ENCODE measurements around the gene KRTAP4-8.
"Not testable (repeated sequence)": the region's sequence is repeated elsewhere in the genome, so short reads cannot be mapped to it uniquely, and the experiment has no call there.

The KRTAP4-8 gene

DNA sequence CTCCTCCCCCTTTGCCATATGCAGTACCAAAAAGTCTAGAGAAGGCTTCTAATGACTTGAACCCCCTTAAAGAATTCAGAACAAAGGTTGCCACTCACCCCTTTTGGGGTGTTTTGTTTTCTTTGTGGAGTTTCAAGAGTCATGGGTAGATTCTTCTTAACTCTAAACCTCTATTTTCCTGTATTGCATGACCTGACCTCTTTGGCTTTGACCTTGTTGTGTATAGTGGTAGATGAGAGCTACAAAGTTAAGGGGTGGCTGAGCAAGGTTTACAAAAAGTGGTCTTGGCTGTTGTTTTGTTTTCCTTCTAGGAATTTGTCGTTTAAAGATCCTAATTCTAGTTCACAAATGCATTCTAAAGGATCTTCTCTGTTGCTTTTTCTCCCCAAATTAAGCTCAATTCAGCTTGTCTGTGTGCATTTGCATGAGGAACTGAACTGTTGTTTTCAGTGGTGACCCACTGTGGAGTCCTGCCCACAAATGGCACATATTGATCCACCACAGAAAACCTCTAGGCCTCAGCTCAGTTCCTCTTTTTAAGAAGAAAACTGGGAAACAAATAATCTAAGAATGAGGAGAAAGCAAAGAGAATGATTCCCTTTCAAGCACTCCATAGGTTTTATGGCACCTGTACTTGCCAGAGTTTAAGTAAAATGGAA is 10.9 kb upstream of the KRTAP4-8 start:
- not testable (repeated sequence) for DNase-seq (ENCODE audit: low read depth)

DNA sequence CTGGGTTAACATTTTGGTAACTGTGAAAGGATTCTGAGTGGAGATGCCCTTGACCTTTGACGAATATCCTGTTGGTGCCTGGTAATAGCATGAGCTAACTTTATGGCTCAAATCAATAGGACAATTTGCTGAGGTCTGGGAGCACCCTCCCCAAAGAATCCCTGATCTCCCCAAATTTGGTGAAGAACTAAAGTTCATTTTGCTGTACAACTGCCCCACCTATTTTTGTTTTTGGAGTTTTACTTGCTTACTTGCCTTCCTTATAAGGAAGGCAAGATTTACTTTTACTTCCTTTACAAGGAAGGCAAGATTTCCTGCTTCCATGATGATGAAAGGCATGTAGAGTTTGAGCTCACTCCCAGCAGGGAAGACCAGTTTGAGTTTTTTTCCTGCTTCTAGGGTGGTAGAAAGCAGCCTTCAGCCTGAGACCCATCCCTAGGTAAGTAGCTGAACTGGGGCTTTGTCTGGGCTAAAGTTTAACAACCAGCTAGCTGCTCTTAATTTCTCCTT is 10.1 kb upstream of the KRTAP4-8 start:
- no peak for DNase-seq (ENCODE audit: low read depth)

GRCh38 chr17:41105347-41105746 is 7.4 kb upstream of the KRTAP4-8 start, which contains the start of gene KRTAP4-9:
TSS of gene KRTAP4-9 (plus strand) at chr17:41105389. CDS start at chr17:41105389, 0 bp downstream.
- DNase-seq (ENCODE audit: low read depth), result not testable (repeated sequence)

- DNase-seq (ENCODE audit: low read depth), result not testable (repeated sequence)
Observed at GRCh38 chr17:41104386-41105038, 6.6 kb upstream of the KRTAP4-8 start.

GRCh38 chr17:41103896-41104295 is 6.0 kb upstream of the KRTAP4-8 start:
- no peak for DNase-seq (ENCODE audit: low read depth)

GRCh38 chr17:41101586-41102259 is 3.8 kb upstream of the KRTAP4-8 start, which contains the start of gene KRTAP4-16:
TSS of gene KRTAP4-16 (minus strand) at chr17:41102209. CDS start at chr17:41102209, 0 bp downstream.
- no peak for DNase-seq (ENCODE audit: low read depth)

DNA sequence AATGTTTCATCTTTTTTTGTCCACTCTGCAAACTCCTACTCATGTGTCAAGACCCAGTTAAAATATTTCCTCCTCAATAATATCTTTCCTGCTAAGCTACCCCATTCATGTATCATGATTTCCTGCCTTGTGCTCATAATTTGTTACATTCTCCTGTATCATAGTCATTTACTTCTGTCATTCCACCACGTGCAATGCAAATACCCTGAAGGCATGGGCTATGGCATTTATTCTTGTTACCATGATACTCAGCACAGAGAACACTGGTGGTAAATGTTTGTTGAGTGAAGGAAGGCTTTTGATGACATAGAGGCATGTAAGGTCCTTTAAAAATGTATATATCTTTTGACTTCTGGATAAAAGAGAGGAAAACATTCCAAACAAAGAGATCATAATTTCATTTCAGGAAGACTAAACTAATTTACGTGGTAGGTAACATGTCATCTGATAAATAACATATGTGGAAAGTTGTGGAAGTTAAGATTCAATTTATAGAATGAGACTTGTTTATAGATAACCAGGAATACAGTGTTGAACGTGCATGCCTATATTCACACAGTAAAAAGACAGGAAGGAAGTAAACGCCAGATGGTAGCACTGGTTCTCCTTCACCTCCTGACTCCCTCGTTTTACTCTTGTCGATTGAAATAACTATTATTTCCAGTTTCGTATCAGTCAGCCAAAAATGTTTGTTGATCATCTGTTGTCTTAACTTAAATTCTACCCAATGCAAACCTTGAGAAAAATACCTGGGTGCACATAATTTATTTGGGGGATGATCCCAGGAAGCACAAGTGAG is 1.9 kb upstream of the KRTAP4-8 start:
- not testable (repeated sequence) for DNase-seq (ENCODE audit: low read depth)

GRCh38 chr17:41098481-41098880 is 539 bp upstream of the KRTAP4-8 start:
- DNase-seq (ENCODE audit: low read depth), result no peak

DNA sequence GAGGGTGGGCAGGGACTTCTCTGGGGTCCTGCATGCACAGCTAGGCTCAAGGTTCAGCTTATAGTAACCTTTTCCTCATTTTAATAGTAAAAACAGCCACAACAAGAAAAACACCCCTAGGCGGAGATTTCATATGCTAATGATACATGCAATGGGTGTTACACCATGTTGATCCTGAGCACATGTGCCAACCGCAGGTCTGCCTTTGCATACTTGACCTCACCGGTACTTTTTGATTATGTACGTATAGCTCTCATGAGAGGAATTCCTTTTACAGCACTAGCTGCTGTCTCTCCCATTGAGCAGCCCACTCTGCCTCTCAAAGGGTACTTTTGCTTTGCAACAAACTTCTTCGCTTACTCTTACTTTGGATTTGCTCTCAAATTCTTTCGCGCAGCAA is 1.9 kb downstream of the KRTAP4-8 start:
- DNase-seq (ENCODE audit: low read depth), result no peak

DNA sequence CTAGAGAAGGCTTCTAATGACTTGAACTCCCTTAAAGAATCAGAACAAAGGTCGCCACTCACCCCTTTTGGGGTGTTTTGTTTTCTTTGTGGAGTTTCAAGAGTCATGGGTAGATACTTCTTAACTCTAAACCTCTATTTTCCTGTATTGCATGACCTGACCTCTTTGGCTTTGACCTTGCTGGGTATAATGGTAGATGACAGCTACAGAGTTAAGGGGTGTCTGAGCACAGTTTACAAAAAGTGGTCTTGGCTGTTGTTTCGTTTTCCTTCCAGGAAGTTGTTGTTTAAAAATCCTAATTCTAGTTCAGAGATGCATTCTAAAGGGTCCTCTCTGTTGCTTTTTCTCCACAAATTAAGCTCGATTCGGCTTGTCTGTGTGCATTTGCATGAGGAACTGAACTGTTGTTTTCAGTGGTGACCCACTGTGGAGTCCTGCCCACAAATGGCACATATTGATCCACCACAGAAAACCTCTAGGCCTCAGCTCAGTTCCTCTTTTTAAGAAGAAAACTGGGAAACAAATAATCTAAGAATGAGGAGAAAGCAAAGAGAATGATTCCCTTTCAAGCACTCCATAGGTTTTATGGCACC is 9.1 kb downstream of the KRTAP4-8 start:
- not testable (repeated sequence) for DNase-seq (ENCODE audit: low read depth)

DNA sequence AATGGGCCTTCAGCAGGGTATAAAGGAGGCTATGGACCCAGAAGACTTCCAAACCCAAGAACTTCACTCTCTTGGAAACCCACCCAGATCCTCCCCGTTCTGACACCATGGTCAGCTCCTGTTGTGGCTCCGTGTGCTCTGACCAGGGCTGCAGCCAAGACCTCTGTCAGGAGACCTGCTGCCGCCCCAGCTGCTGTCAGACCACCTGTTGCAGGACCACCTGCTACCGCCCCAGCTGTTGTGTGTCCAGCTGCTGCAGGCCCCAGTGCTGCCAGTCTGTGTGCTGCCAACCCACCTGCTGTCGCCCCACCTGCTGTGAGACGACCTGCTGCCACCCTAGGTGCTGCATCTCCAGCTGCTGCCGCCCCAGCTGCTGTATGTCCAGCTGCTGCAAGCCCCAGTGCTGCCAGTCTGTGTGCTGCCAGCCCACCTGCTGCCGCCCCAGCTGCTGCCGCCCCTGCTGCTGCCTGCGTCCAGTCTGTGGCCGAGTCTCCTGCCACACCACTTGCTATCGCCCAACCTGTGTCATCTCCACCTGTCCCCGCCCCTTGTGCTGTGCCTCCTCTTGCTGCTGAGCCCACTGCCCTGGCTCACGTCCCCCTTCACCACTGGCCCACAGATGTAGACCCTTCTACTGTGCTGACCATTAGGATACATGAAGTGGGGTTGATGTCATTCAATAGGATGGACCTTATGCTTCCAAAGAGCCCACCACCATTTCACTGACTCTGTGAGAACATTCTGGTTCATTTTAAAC is 13.7 kb downstream of the KRTAP4-8 start, which contains the start of gene KRTAP4-7:
Gene KRTAP4-7, plus strand, starts transcription at position 51 of the 757 bp plus-strand sequence. Its CDS starts 57 bp downstream, at position 108.
- not testable (repeated sequence) for DNase-seq (ENCODE audit: low read depth)

DNA sequence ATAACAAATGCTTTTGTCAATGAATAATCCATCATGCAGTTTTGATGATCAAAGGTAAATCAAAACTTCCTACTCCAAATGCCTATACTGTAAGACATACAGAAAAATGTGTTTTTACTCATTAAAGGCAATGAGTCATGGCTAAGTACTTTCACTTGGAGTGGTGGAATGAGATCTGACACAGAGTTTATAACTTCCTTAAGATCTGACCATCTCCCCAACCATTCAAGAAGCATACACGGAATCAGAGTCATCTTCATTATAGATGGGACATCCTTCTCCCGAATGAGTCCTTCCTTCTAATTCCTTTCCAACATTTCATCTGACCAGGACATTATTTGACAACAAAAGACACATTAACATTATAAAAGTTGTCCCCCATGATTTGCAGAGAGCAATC is 14.5 kb downstream of the KRTAP4-8 start:
- not testable (repeated sequence) for DNase-seq (ENCODE audit: low read depth)

- DNase-seq (ENCODE audit: low read depth), result no peak
Observed at GRCh38 chr17:41082626-41083025, 15.3 kb downstream of the KRTAP4-8 start.

DNA sequence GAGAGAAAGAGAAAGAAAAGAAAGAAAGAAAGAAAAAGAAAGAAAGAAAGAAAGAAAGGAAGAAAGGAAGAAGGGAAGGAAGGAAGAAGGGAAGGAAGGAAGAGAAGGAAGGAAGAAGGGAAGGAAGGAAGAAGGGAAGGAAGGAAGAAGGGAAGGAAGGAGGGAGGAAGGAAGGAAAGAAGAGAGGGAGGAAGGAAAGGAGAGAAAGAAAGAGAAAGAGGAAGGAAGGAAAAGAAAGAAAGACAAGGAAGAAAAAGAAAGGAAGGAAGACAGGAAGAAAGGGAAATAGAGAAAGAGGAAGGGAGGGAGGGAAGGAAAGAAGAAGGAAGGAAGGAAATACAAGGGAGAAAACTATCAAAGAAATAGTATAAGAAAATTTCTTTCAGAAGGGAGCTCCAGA is 21.2 kb downstream of the KRTAP4-8 start:
- DNase-seq (ENCODE audit: low read depth), result no peak

DNA sequence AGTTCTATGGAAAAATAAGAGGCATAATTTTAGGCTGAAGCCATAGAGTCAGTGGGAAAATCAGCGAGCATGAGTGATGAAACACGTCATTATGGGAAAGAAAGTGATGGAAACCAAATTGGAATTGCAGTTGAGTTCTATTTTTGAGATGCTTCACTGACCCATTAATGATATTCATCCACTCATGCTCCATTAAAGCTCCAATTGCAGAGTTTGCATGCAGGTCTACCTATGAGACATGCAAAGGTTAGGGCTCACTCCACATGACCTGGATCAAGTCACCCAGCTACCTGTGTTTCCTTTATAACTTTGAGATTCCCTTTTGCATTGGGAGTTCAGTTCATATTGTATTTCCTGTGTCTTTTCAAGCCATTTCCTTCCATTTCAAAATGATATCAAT is 24.3 kb downstream of the KRTAP4-8 start:
- DNase-seq (ENCODE audit: low read depth), result no peak

GRCh38 chr17:41071606-41072360 is 26.2 kb downstream of the KRTAP4-8 start:
- DNase-seq (ENCODE audit: low read depth), result no peak

DNA sequence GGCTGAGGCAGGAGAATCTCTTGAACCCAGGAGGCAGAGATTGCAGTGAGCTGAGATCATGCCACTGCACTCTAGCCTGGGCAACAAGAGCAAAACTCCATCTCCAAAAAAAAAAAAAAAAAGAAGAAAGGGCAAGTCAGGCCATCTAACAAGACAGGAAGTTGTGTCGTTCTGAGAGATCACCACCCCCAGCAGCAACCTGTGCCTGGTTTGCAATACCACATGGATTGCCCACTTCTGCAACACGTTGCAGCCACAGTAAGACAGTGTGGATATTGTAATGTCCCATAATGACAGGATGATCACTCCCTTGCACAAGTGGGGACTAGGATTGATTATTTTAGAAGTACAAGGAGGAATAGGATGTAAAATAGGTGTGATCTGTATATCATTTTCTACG is 28.9 kb downstream of the KRTAP4-8 start:
- no peak for DNase-seq (ENCODE audit: low read depth)

GRCh38 chr17:41067281-41067680 is 30.7 kb downstream of the KRTAP4-8 start:
- no peak for DNase-seq (ENCODE audit: low read depth)

GRCh38 chr17:41065829-41066624 is 31.9 kb downstream of the KRTAP4-8 start, which contains the start of gene KRTAP2-4:
TSS of gene KRTAP2-4 (minus strand) at chr17:41065879. CDS start at chr17:41065845, 34 bp downstream.
- DNase-seq (ENCODE audit: low read depth), result no peak

Measured in stimulated activated CD8-positive, alpha-beta memory T cell treated with anti-CD3 and anti-CD28 coated beads, Interleukin-15, amount 100 ng/mL, for 24 hours (primary cell).